Prostate gland (tissue), 2 donors: ENCODE results near the gene GGN. TPM values are rescaled to one million over a fixed set of nuclear protein-coding genes. Genes with fewer than 3 reads are reported as not detected.

Source experiments
- DNase-seq: peaks from one replicate; pipeline ENCODE4 v3.0.0-alpha.2; 2019; ENCODE audit warnings: low spot score
- H3K27ac ChIP-seq, 2 donors: fragments of 200-600 bp; sonication (generic); 2 replicates each; pipeline ENCODE4 v1.5.1; 2017 to 2019
- H3K27me3 ChIP-seq: fragments of 200-600 bp; sonication (generic); replicated peaks from 2 replicates; pipeline ENCODE4 v1.5.1; 2019; ENCODE audit not compliant: insufficient read depth
- H3K36me3 ChIP-seq, 2 donors: fragments of 200-600 bp; sonication (generic); 1 replicate in 1 of 2; 2 replicates in 1 of 2; pipeline versions ENCODE4 v1.5.1 to v1.8.1; 2017 to 2019
- H3K4me1 ChIP-seq: fragments of 200-600 bp; sonication (generic); replicated peaks from 2 replicates; pipeline ENCODE4 v1.5.1; 2019
- H3K4me3 ChIP-seq, 2 donors: fragments of 200-600 bp; sonication (generic); 2 replicates each; pipeline ENCODE4 v1.5.1; 2017 to 2019
- H3K9me3 ChIP-seq: fragments of 200-600 bp; sonication (generic); 2 replicates; pipeline ENCODE4 v1.5.1; 2017
- CTCF ChIP-seq, 4 experiments: fragments of 200-600 bp in 2 of 4; fragments of 450-650 bp in 2 of 4; sonication (generic) in 2 of 4; IDR thresholded peaks; 1 replicate in 3 of 4; 2 replicates in 1 of 4; pipeline ENCODE4 v1.5.1; 2016 to 2019; ENCODE audit warnings: antibody characterized with exemption in 4 of 4, mild to moderate bottlenecking in 2 of 4, moderate library complexity in 2 of 4
- POLR2A ChIP-seq: fragments of 450-650 bp; IDR thresholded peaks from one replicate; pipeline ENCODE4 v1.6.1; 2016; ENCODE audit warnings: antibody characterized with exemption, mild to moderate bottlenecking
- POLR2AphosphoS5 ChIP-seq: sonication (generic); formaldehyde crosslinking; IDR thresholded peaks from one replicate; pipeline ENCODE4 v1.6.1; 2017; ENCODE audit warnings: antibody characterized with exemption
- WGBS: methylation state at CpG from one replicate; pipeline ENCODE4 v1.1.5; 2018; 5-methylcytosine and 5-hydroxymethylcytosine counted together
- intact Hi-C: fragments of 100-400 bp; cut with DNase I; formaldehyde crosslinking; loops from one replicate; pipeline ENCODE4 v1.14.2; 2022
- total RNA-seq, 2 donors: library from RNA; depleted of rRNA; stranded (reverse); fragments of >200 nt; gene quantifications; one replicate each; pipeline ENCODE4 v1.1.0, GENCODE V29; 2016

The GGN gene
- total RNA-seq, 2 donors from 2014 or later: 0.27 to 7.4 TPM

GRCh38 chr19:38374332-38375097, 13.3 kb downstream of the GGN start, which contains the start of gene PSMD8:
Gene PSMD8 (plus strand): TSS chr19:38374571. CDS start chr19:38374602, 31 bp downstream.
- DNase-seq: peak; percentile 100
- peak within 1 kb of the TSS; percentile 93 for H3K27ac ChIP-seq
- peaks cover 14% of the 10 kb centered on the region for H3K4me1 ChIP-seq
- WGBS: 1% methylated on average over 41 of the region's 65 CpGs
- intact Hi-C loops: loop anchor here (2.0 kb wide), 1 partner anchor 38 kb away; no protein-coding TSS in a partner anchor
- H3K4me3 ChIP-seq: peak within 1 kb of the TSS; percentile 75 to 87
- no peaks in the 10 kb centered on the region for H3K27me3 ChIP-seq
- H3K9me3 ChIP-seq: no peaks in the 10 kb centered on the region
- H3K36me3 ChIP-seq: peaks cover 0 to 3% of the 10 kb centered on the region in 2 donors
- TF ChIP-seq POLR2A: peak; percentile 98
- peak; percentile 97 for TF ChIP-seq POLR2AphosphoS5
- peak; percentile 25 to 49 (median 38) for TF ChIP-seq CTCF (IDR thresholded peaks at IDR 0.05)

GRCh38 chr19:38373907-38374331, 13.9 kb downstream of the GGN start:
- Histone ChIP-seq H3K4me1 (peaks cover 14% of the 10 kb centered on the region), H3K4me3 (peak overlapping the region; percentile 75 to 87), H3K27ac (peak overlapping the region; percentile 93), H3K27me3 (no peaks in the 10 kb centered on the region), H3K9me3 (no peaks in the 10 kb centered on the region), H3K36me3 (no peaks in the 10 kb centered on the region)
- intact Hi-C loops: loop anchor here (2.0 kb wide), 1 partner anchor 37 kb away; no protein-coding TSS in a partner anchor
- DNase-seq: no peak
- TF ChIP-seq POLR2AphosphoS5 (no peak), POLR2A (no peak), CTCF (IDR thresholded peaks at IDR 0.05) (no peak)
- WGBS: 61% methylated on average over 6 of the region's 6 CpGs

- Histone ChIP-seq H3K27ac (no peak overlapping the region), H3K4me3 (no peak overlapping the region), H3K9me3 (no peaks in the 10 kb centered on the region), H3K4me1 (peaks cover 5% of the 10 kb centered on the region), H3K36me3 (no peaks in the 10 kb centered on the region), H3K27me3 (no peaks in the 10 kb centered on the region)
- intact Hi-C loops: no loop called here
- no peak for DNase-seq
- whole genome bisulfite sequencing: 84% methylated on average over 6 of the region's 6 CpGs
- no peak for TF ChIP-seq CTCF (IDR thresholded peaks at IDR 0.05)
- TF ChIP-seq POLR2AphosphoS5: no peak
- no peak for TF ChIP-seq POLR2A
Measured at GRCh38 chr19:38371081-38371480, 16.8 kb downstream of the GGN start.

GRCh38 chr19:38370299-38370698, 17.5 kb downstream of the GGN start:
- Histone ChIP-seq H3K9me3 (no peaks in the 10 kb centered on the region), H3K4me3 (no peak overlapping the region), H3K4me1 (no peaks in the 10 kb centered on the region), H3K27ac (no peak overlapping the region), H3K27me3 (no peaks in the 10 kb centered on the region), H3K36me3 (no peaks in the 10 kb centered on the region)
- 67% methylated on average over 12 of the region's 12 CpGs for WGBS
- intact Hi-C loops: no loop called here
- no peak for DNase-seq
- no peak for TF ChIP-seq CTCF (IDR thresholded peaks at IDR 0.05)
- no peak for TF ChIP-seq POLR2A
- TF ChIP-seq POLR2AphosphoS5: no peak

- intact Hi-C loops: no loop called here
Measured at GRCh38 chr19:38369584-38369983, 18.2 kb downstream of the GGN start.

More at GRCh38 chr19:38369584-38369983, 18.2 kb downstream of the GGN start:
- no peak for DNase-seq
- Histone ChIP-seq H3K36me3 (no peaks in the 10 kb centered on the region), H3K9me3 (no peaks in the 10 kb centered on the region), H3K4me1 (no peaks in the 10 kb centered on the region), H3K27ac (no peak overlapping the region), H3K4me3 (no peak overlapping the region), H3K27me3 (no peaks in the 10 kb centered on the region)
- no peak for TF ChIP-seq CTCF (IDR thresholded peaks at IDR 0.05)
- no peak for TF ChIP-seq POLR2A
- TF ChIP-seq POLR2AphosphoS5: no peak
- WGBS: 85% methylated on average over 2 of the region's 2 CpGs
